HCT116 (cell line): Measurements from ENCODE around the gene WWOX.

Experiments used
- CTCF ChIP-seq, 3 experiments: fragments of 200-600 bp in 1 of 3; sonication (generic) in 1 of 3; IDR thresholded peaks in 2 of 3; conservative IDR thresholded peaks in 1 of 3; 2 replicates each; pipeline ENCODE4 v1.5.1; 2012 to 2017; ENCODE audit warnings: low read depth in 2 of 3, low read length in 2 of 3, antibody characterized with exemption in 1 of 3, borderline replicate concordance in 1 of 3, control low read depth in 1 of 3, mild to moderate bottlenecking in 1 of 3, mixed read lengths in 1 of 3, mixed run types in 1 of 3, moderate library complexity in 1 of 3; ENCODE audit not compliant: insufficient read depth in 1 of 3
- EZH2 ChIP-seq: fragments of 200-600 bp; sonication (generic); IDR thresholded peaks from 2 replicates; pipeline ENCODE4 v1.6.1; 2017; ENCODE audit warnings: antibody characterized with exemption, mixed run types
- EZH2phosphoT487 ChIP-seq: fragments of 200-600 bp; IDR thresholded peaks from 2 replicates; pipeline ENCODE4 v1.6.1; 2018; ENCODE audit warnings: antibody characterized with exemption, borderline replicate concordance
- POLR2A ChIP-seq: IDR thresholded peaks from 2 replicates; pipeline ENCODE4 v1.7.0; 2011; ENCODE audit warnings: borderline replicate concordance; ENCODE audit not compliant: insufficient read depth, insufficient read length; ENCODE audit errors: extremely low read depth
- POLR2AphosphoS5 ChIP-seq: IDR thresholded peaks from 2 replicates; pipeline ENCODE4 v1.6.1; 2011; ENCODE audit warnings: mild to moderate bottlenecking, low read depth, low read length, moderate library complexity
- YY1 ChIP-seq: IDR thresholded peaks from 2 replicates; pipeline ENCODE4 v1.6.1; 2011; ENCODE audit warnings: low read length, low read depth, moderate library complexity, mild to moderate bottlenecking; ENCODE audit not compliant: insufficient replicate concordance; ENCODE audit errors: extremely low read depth
- ZFX ChIP-seq: fragments of 450-650 bp; IDR thresholded peaks from 2 replicates; pipeline ENCODE4 v1.6.1; 2017

GRCh38 chr16:78516006-78516736 is 416.7 kb downstream of the WWOX start:
- no peak for TF ChIP-seq POLR2A
- no peak for TF ChIP-seq EZH2
- TF ChIP-seq CTCF (IDR thresholded peaks at IDR 0.05 in 2 of 3, conservative IDR thresholded peaks at IDR 0.05 in 1 of 3; ENCODE audit: borderline replicate concordance in 1 of 3, insufficient read depth in 1 of 3, low read depth in 2 of 3, low read length in 2 of 3), result no peak
- no peak for TF ChIP-seq EZH2phosphoT487
- no peak for TF ChIP-seq POLR2AphosphoS5
- no peak for TF ChIP-seq YY1
- no peak for TF ChIP-seq ZFX
